HG02981 (cell line): ENCODE measurements around the gene MGAT4B.

ENCODE experiments used
- ATAC-seq: cut with Tn5 transposase; IDR thresholded peaks from one replicate; pipeline ENCODE4 v1.9.1; 2021; ENCODE audit warnings: mild to moderate bottlenecking, moderate library complexity; ENCODE audit not compliant: unreplicated experiment

The MGAT4B gene

GRCh38 chr5:179827680-179828079 is 21.0 kb upstream of the MGAT4B start:
- no peak for ATAC-seq

GRCh38 chr5:179825655-179826182 is 19.1 kb upstream of the MGAT4B start:
- no peak for ATAC-seq

- no peak for ATAC-seq
Measured at GRCh38 chr5:179824745-179825112, 18.1 kb upstream of the MGAT4B start.

- ATAC-seq: no peak
Measured at GRCh38 chr5:179823937-179824744, 17.5 kb upstream of the MGAT4B start.

GRCh38 chr5:179822444-179822990 is 15.9 kb upstream of the MGAT4B start:
- ATAC-seq: no peak

GRCh38 chr5:179822059-179822432 is 15.4 kb upstream of the MGAT4B start:
- ATAC-seq: no peak

GRCh38 chr5:179821298-179822058 is 14.8 kb upstream of the MGAT4B start:
- ATAC-seq: peak; percentile 41

- peak; percentile 35 for ATAC-seq
Measured at GRCh38 chr5:179820483-179821297, 14.0 kb upstream of the MGAT4B start, which contains the start of gene SQSTM1. Gene SQSTM1, plus strand, starts transcription at chr5:179820905. Its CDS starts 32 bp downstream, at chr5:179820937.

GRCh38 chr5:179820127-179820482 is 13.4 kb upstream of the MGAT4B start:
- ATAC-seq: no peak

- no peak for ATAC-seq
Measured at GRCh38 chr5:179819296-179820126, 12.8 kb upstream of the MGAT4B start.

GRCh38 chr5:179818746-179819295 is 12.2 kb upstream of the MGAT4B start:
- ATAC-seq: peak; percentile 61

- ATAC-seq: no peak
Measured at GRCh38 chr5:179817890-179818745, 11.5 kb upstream of the MGAT4B start.

- ATAC-seq: no peak
Measured at GRCh38 chr5:179817470-179817840, 10.8 kb upstream of the MGAT4B start.

GRCh38 chr5:179816796-179817469 is 10.3 kb upstream of the MGAT4B start:
- ATAC-seq: no peak

GRCh38 chr5:179816401-179816795 is 9.7 kb upstream of the MGAT4B start:
- ATAC-seq: no peak

GRCh38 chr5:179815491-179816249 is 9.0 kb upstream of the MGAT4B start:
- no peak for ATAC-seq

GRCh38 chr5:179814090-179814489 is 7.4 kb upstream of the MGAT4B start:
- ATAC-seq: no peak
